Calu3 (cell line): ENCODE data around the gene PJA2. TPM values are rescaled to one million over a fixed set of nuclear protein-coding genes. Genes with fewer than 3 reads are reported as not detected.

Experiments
- BruUV-seq: library from RNA; stranded (reverse); fragments of 400-500 nt; replicated peaks from 2 replicates; lab custom pipeline; 2021; lab: Mats Ljungman, UMichigan
- CTCF ChIA-PET: fragments of 300-600 bp; sonication (Branson Sonifier 250); formaldehyde crosslinking; loops from one replicate; lab custom pipeline; 2022; ENCODE audit warnings: antibody characterized with exemption; lab: Charles Lee
- DNase-seq: peaks from one replicate; pipeline ENCODE4 v3.0.0; 2022
- H3K27ac Mint-ChIP-seq: one replicate; pipeline ENCODE4 v1.8.0; 2022; ENCODE audit warnings: mixed read lengths; ENCODE audit not compliant: unreplicated experiment
- H3K27me3 Mint-ChIP-seq: one replicate; pipeline ENCODE4 v1.8.0; 2022; ENCODE audit warnings: mixed read lengths; ENCODE audit not compliant: unreplicated experiment
- H3K36me3 Mint-ChIP-seq: one replicate; pipeline ENCODE4 v1.8.0; 2022; ENCODE audit warnings: mild to moderate bottlenecking, moderate library complexity, mixed read lengths; ENCODE audit not compliant: insufficient read depth, unreplicated experiment
- H3K4me1 Mint-ChIP-seq: one replicate; pipeline ENCODE4 v1.8.0; 2022; ENCODE audit warnings: mild to moderate bottlenecking, low read depth, mixed read lengths; ENCODE audit not compliant: unreplicated experiment
- H3K4me3 Mint-ChIP-seq: one replicate; pipeline ENCODE4 v1.8.0; 2022; ENCODE audit warnings: mild to moderate bottlenecking, low read depth, moderate library complexity, mixed read lengths; ENCODE audit not compliant: unreplicated experiment
- H3K9me3 Mint-ChIP-seq: one replicate; pipeline ENCODE4 v1.8.0; 2022; ENCODE audit warnings: low read depth, mixed read lengths; ENCODE audit not compliant: unreplicated experiment
- CTCF ChIP-seq: fragments of 200-600 bp; IDR thresholded peaks from one replicate; pipeline ENCODE4 v1.8.0; 2022; ENCODE audit warnings: antibody characterized with exemption; ENCODE audit not compliant: unreplicated experiment
- intact Hi-C: fragments of 100-400 bp; cut with micrococcal nuclease; formaldehyde crosslinking; loops from one replicate; pipeline ENCODE4 v1.10.0; 2022; ENCODE audit not compliant: unreplicated experiment
- total RNA-seq: library from RNA; stranded (reverse); gene quantifications from 2 replicates; pipeline ENCODE4 v1.2.3, GENCODE V29; 2022

The PJA2 gene
- total RNA-seq, 1 experiment from 2014 or later: 89.0 TPM

GRCh38 chr5:109370343-109370742 lies 39.4 kb downstream of the PJA2 start:
- TF ChIP-seq CTCF: no peak
- intact Hi-C loops: loop anchor here (5.0 kb wide), 1 partner anchor 37 kb away; the partner anchor contains the start of gene PJA2
- Mint-ChIP-seq H3K27me3 (no peaks in the 10 kb centered on the region), H3K36me3 (peaks cover 10% of the 10 kb centered on the region), H3K4me3 (no peak overlapping the region), H3K9me3 (no peaks in the 10 kb centered on the region), H3K4me1 (no peaks in the 10 kb centered on the region), H3K27ac (no peak overlapping the region)
- DNase-seq: no peak
- BruUV-seq: no TSS peak
- CTCF ChIA-PET: no interaction called here

- no peak for DNase-seq
- H3K36me3 Mint-ChIP-seq: peaks cover 23% of the 10 kb centered on the region
- intact Hi-C loops: no loop called here
- BruUV-seq: no TSS peak
- H3K9me3 Mint-ChIP-seq: no peaks in the 10 kb centered on the region
- H3K4me3 Mint-ChIP-seq: no peak overlapping the region
- no peak overlapping the region for H3K27ac Mint-ChIP-seq
- H3K27me3 Mint-ChIP-seq: no peaks in the 10 kb centered on the region
- CTCF ChIA-PET: interaction anchor here (0.6 to 1.0 kb wide), 2 partner anchors 44 to 843 kb away, joined by 3 read pairs; partner anchors contain the start of gene PJA2
- H3K4me1 Mint-ChIP-seq: no peaks in the 10 kb centered on the region
- no peak for TF ChIP-seq CTCF
These were observed 44.1 kb downstream of the PJA2 start for GRCh38 chr5:109365653-109366052.

- CTCF ChIA-PET: interaction anchor here (0.6 to 1.0 kb wide), 2 partner anchors 45 to 842 kb away, joined by 3 read pairs; partner anchors contain the start of gene PJA2
- Mint-ChIP-seq H3K27ac (no peak overlapping the region), H3K27me3 (no peaks in the 10 kb centered on the region), H3K9me3 (no peaks in the 10 kb centered on the region), H3K4me1 (no peaks in the 10 kb centered on the region), H3K4me3 (no peak overlapping the region), H3K36me3 (peaks cover 23% of the 10 kb centered on the region)
- TF ChIP-seq CTCF: no peak
- BruUV-seq: no TSS peak
- intact Hi-C loops: no loop called here
- DNase-seq: no peak
These were observed 44.8 kb downstream of the PJA2 start for GRCh38 chr5:109364977-109365376.

GRCh38 chr5:109359642-109360041 lies 50.1 kb downstream of the PJA2 start:
- no peak for TF ChIP-seq CTCF
- H3K4me1 Mint-ChIP-seq: no peaks in the 10 kb centered on the region
- peaks cover 17% of the 10 kb centered on the region for H3K36me3 Mint-ChIP-seq
- H3K27ac Mint-ChIP-seq: no peak overlapping the region
- H3K27me3 Mint-ChIP-seq: no peaks in the 10 kb centered on the region
- DNase-seq: no peak
- intact Hi-C loops: no loop called here
- BruUV-seq: no TSS peak
- CTCF ChIA-PET: interaction anchor here (0.7 kb wide), 1 partner anchor 38 kb away, joined by 9 read pairs; no protein-coding TSS in a partner anchor
- H3K9me3 Mint-ChIP-seq: no peaks in the 10 kb centered on the region
- H3K4me3 Mint-ChIP-seq: no peak overlapping the region
